ENCODE data around the gene SCN5A.

- TF ChIP-seq CTCF (IDR thresholded peaks at IDR 0.05) (no peak), RFX5 (IDR thresholded peaks at IDR 0.05; ENCODE audit: low read length) (no peak), POLR2AphosphoS5 (IDR thresholded peaks at IDR 0.05; ENCODE audit: low read depth, low read length) (no peak), CHD2 (IDR thresholded peaks at IDR 0.05; ENCODE audit: low read length, partially characterized antibody) (no peak), EZH2phosphoT487 (IDR thresholded peaks at IDR 0.05; ENCODE audit: borderline replicate concordance, low read depth) (no peak), JUND (IDR thresholded peaks at IDR 0.05) (no peak), FOXJ3 (CRISPR knock-in tag; IDR thresholded peaks at IDR 0.05) (no peak), YY1 (IDR thresholded peaks at IDR 0.05; ENCODE audit: low read depth) (no peak), SMC3 (IDR thresholded peaks at IDR 0.05; ENCODE audit: low read depth, low read length) (no peak), RCOR1 (IDR thresholded peaks at IDR 0.05; ENCODE audit: low read length) (no peak), RAD21 (IDR thresholded peaks at IDR 0.05; ENCODE audit: low read length) (no peak)
Observed at GRCh38 chr3:38649500-38650247, at the start of gene SCN5A.

Measured in SK-N-SH (cell line).